ENCODE measurements around the gene CSNK1A1L. TPM values are rescaled to one million over a fixed set of nuclear protein-coding genes. Genes with fewer than 3 reads are reported as not detected.

CSNK1A1L gene
- total RNA-seq, 1 experiment from 2014 or later, result not detected

DNA sequence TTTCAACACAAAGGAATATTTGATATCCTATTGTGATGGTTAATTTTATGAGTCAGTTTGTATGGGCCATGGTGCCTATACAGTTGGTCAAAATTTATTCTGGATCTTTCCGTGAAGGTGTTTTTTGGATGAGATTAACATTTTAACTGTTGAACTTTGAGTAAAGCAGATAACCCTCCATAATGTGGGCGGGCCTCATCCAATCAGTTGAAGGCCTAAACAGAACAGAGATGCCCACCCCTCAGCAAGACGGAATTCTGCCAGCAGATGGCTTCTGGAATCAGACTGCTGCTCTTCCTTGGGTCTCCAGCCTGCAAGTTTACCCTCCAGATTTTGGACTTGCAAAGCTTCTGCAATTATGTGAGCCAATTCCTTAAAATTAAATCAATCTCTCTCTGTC, 16.0 kb downstream of the CSNK1A1L start:
- Histone ChIP-seq H3K36me3 (ENCODE audit: control insufficient read depth, insufficient read depth, low read length) (no peaks in the 10 kb centered on the region), H3K4me3 (ENCODE audit: low read depth, low read length) (no peak overlapping the region), H3K27me3 (replicated peaks; ENCODE audit: control insufficient read depth, insufficient read depth, low read length) (no peaks in the 10 kb centered on the region), H3K4me1 (no peaks in the 10 kb centered on the region), H3K9me3 (no peaks in the 10 kb centered on the region)
- Mint-ChIP-seq H3K27me3 (ENCODE audit: insufficient read depth, unreplicated experiment) (peaks cover 24% of the 10 kb centered on the region), H3K9me3 (ENCODE audit: unreplicated experiment) (no peaks in the 10 kb centered on the region), H3K36me3 (ENCODE audit: insufficient read depth, unreplicated experiment) (no peaks in the 10 kb centered on the region), H3K4me3 (ENCODE audit: unreplicated experiment) (no peak overlapping the region), H3K27ac (ENCODE audit: unreplicated experiment) (no peak overlapping the region), H3K4me1 (ENCODE audit: low read depth, unreplicated experiment) (no peaks in the 10 kb centered on the region)
- ChIA-PET CTCF (no interaction called here), POLR2A (no interaction called here)
- TF ChIP-seq, protein P1, sequence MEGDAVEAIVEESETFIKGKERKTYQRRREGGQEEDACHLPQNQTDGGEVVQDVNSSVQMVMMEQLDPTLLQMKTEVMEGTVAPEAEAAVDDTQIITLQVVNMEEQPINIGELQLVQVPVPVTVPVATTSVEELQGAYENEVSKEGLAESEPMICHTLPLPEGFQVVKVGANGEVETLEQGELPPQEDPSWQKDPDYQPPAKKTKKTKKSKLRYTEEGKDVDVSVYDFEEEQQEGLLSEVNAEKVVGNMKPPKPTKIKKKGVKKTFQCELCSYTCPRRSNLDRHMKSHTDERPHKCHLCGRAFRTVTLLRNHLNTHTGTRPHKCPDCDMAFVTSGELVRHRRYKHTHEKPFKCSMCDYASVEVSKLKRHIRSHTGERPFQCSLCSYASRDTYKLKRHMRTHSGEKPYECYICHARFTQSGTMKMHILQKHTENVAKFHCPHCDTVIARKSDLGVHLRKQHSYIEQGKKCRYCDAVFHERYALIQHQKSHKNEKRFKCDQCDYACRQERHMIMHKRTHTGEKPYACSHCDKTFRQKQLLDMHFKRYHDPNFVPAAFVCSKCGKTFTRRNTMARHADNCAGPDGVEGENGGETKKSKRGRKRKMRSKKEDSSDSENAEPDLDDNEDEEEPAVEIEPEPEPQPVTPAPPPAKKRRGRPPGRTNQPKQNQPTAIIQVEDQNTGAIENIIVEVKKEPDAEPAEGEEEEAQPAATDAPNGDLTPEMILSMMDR (IDR thresholded peaks at IDR 0.05; ENCODE audit: insufficient read depth in 1 of 2, low read depth in 1 of 2, low read length in 1 of 2, severe bottlenecking in 1 of 2, unreplicated experiment in 1 of 2), result no peak
- intact Hi-C loops (cut with micrococcal nuclease; ENCODE audit: unreplicated experiment), result no loop called here
- no TSS peak for BruUV-seq (replicated peaks)
- no peak for DNase-seq

DNA sequence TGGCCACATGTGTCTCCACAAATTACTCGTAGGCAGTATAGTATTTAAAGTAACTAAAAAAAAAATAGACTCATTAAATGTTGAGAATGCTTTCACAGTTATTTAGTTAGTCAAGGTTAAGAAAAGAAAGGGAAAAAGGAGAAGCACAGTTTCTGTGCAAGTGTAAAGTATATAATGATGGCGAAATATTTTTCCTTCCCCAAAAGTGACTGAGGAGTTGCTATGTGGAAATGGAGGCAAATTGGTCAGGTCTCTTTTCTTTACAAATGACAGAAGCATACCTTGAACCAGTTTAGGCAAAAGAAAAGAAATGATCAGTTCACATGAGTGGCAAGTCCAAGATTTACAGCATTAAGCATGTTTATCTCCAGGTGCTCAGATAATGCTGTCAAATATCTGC, 18.0 kb downstream of the CSNK1A1L start:
- no peak for DNase-seq

DNA sequence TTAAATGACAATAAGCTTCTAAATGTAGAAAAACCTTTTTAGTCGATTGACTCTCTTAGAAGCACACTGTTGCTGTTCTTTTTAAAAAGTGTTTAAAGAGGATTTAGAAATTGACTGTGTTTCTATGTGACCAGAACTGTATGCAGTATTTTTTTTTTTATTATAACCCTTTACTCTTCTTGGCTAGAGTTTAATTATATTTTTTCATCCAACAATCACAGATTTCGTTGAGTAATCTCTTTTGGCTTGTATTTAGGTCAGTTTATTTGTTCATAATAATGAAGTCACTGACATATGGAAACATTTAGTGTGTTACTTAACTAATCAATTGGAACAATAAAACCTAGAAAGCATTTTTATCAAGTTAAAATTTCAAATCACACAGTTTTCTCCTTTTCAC, 19.9 kb downstream of the CSNK1A1L start:
- no peaks in the 10 kb centered on the region for H3K36me3 Mint-ChIP-seq (ENCODE audit: insufficient read depth, unreplicated experiment)
- no peak overlapping the region for H3K4me3 Mint-ChIP-seq (ENCODE audit: unreplicated experiment)
- peaks cover 27% of the 10 kb centered on the region for H3K27me3 Mint-ChIP-seq (ENCODE audit: insufficient read depth, unreplicated experiment)
- no peaks in the 10 kb centered on the region for H3K27me3 ChIP-seq (replicated peaks; ENCODE audit: control insufficient read depth, insufficient read depth, low read length)
- TF ChIP-seq, protein P1 (IDR thresholded peaks at IDR 0.05; ENCODE audit: insufficient read depth in 1 of 2, low read depth in 1 of 2, low read length in 1 of 2, severe bottlenecking in 1 of 2, unreplicated experiment in 1 of 2), result no peak
- ChIA-PET POLR2A (no interaction called here), CTCF (no interaction called here)
- BruUV-seq (replicated peaks), result no TSS peak
- no peaks in the 10 kb centered on the region for H3K9me3 ChIP-seq
- no peaks in the 10 kb centered on the region for H3K4me1 ChIP-seq
- H3K36me3 ChIP-seq (ENCODE audit: control insufficient read depth, insufficient read depth, low read length), result no peaks in the 10 kb centered on the region
- H3K4me3 ChIP-seq (ENCODE audit: low read depth, low read length), result no peak overlapping the region
- H3K27ac Mint-ChIP-seq (ENCODE audit: unreplicated experiment), result no peak overlapping the region
- intact Hi-C loops (cut with micrococcal nuclease; ENCODE audit: unreplicated experiment), result no loop called here
- no peaks in the 10 kb centered on the region for H3K4me1 Mint-ChIP-seq (ENCODE audit: low read depth, unreplicated experiment)
- no peak for DNase-seq
- no peaks in the 10 kb centered on the region for H3K9me3 Mint-ChIP-seq (ENCODE audit: unreplicated experiment)

More for the DNA sequence above, 18.0 kb downstream of the CSNK1A1L start:
- Histone ChIP-seq H3K4me3 (ENCODE audit: low read depth, low read length) (no peak overlapping the region), H3K9me3 (no peaks in the 10 kb centered on the region), H3K27me3 (replicated peaks; ENCODE audit: control insufficient read depth, insufficient read depth, low read length) (no peaks in the 10 kb centered on the region), H3K4me1 (no peaks in the 10 kb centered on the region), H3K36me3 (ENCODE audit: control insufficient read depth, insufficient read depth, low read length) (no peaks in the 10 kb centered on the region)
- H3K27me3 Mint-ChIP-seq (ENCODE audit: insufficient read depth, unreplicated experiment), result peaks cover 27% of the 10 kb centered on the region
- no peaks in the 10 kb centered on the region for H3K36me3 Mint-ChIP-seq (ENCODE audit: insufficient read depth, unreplicated experiment)
- BruUV-seq (replicated peaks), result no TSS peak
- TF ChIP-seq, protein P1 (IDR thresholded peaks at IDR 0.05; ENCODE audit: insufficient read depth in 1 of 2, low read depth in 1 of 2, low read length in 1 of 2, severe bottlenecking in 1 of 2, unreplicated experiment in 1 of 2), result no peak
- intact Hi-C loops (cut with micrococcal nuclease; ENCODE audit: unreplicated experiment), result no loop called here
- H3K27ac Mint-ChIP-seq (ENCODE audit: unreplicated experiment), result no peak overlapping the region
- H3K4me1 Mint-ChIP-seq (ENCODE audit: low read depth, unreplicated experiment), result no peaks in the 10 kb centered on the region
- POLR2A ChIA-PET, result no interaction called here
- no peak overlapping the region for H3K4me3 Mint-ChIP-seq (ENCODE audit: unreplicated experiment)
- H3K9me3 Mint-ChIP-seq (ENCODE audit: unreplicated experiment), result no peaks in the 10 kb centered on the region
- CTCF ChIA-PET, result no interaction called here

Measured in Caco-2 (cell line).